ENCODE results near the gene FGFR4. TPM values are rescaled to one million over a fixed set of nuclear protein-coding genes. Genes with fewer than 3 reads are reported as not detected.

Gene FGFR4
- total RNA-seq, 1 donor from 2014 or later: 16.4 TPM

DNA sequence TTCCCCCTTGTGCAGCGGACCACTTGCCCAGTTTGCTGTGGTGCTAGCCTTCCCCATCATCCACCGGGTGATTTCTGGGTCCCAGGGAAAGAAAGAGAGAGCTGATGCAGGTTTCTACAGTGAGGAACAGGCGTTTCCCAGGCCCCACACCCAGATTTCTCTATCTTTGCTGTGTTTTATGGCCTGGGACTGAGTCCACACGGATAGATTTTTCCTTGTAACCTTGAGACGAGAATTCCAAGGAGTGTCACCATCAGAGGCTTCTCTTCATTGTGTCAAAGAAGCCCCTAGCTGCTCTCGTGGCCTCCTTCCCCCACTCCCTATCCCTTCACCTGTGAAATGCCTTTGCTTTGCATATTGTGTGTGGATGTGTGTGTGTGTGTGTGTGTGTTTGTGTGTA is 21.2 kb upstream of the FGFR4 start:
- TF ChIP-seq, protein P1, sequence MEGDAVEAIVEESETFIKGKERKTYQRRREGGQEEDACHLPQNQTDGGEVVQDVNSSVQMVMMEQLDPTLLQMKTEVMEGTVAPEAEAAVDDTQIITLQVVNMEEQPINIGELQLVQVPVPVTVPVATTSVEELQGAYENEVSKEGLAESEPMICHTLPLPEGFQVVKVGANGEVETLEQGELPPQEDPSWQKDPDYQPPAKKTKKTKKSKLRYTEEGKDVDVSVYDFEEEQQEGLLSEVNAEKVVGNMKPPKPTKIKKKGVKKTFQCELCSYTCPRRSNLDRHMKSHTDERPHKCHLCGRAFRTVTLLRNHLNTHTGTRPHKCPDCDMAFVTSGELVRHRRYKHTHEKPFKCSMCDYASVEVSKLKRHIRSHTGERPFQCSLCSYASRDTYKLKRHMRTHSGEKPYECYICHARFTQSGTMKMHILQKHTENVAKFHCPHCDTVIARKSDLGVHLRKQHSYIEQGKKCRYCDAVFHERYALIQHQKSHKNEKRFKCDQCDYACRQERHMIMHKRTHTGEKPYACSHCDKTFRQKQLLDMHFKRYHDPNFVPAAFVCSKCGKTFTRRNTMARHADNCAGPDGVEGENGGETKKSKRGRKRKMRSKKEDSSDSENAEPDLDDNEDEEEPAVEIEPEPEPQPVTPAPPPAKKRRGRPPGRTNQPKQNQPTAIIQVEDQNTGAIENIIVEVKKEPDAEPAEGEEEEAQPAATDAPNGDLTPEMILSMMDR (IDR thresholded peaks at IDR 0.05; ENCODE audit: insufficient read depth, low read length, poor library complexity, severe bottlenecking): no peak
- DNase-seq (ENCODE audit: low read depth): no peak
- no peaks in the 10 kb centered on the region for H3K27me3 ChIP-seq (ENCODE audit: control insufficient read depth, insufficient read depth, low read length)
- H3K36me3 ChIP-seq (ENCODE audit: control insufficient read depth, insufficient read depth, low read length): peaks cover 1% of the 10 kb centered on the region
- no peak overlapping the region for H3K4me3 ChIP-seq (ENCODE audit: low read depth, low read length)

- no peak overlapping the region for H3K4me3 ChIP-seq (ENCODE audit: low read depth, low read length)
- H3K27me3 ChIP-seq (ENCODE audit: control insufficient read depth, insufficient read depth, low read length): no peaks in the 10 kb centered on the region
- DNase-seq (ENCODE audit: low read depth): no peak
- peaks cover 1% of the 10 kb centered on the region for H3K36me3 ChIP-seq (ENCODE audit: control insufficient read depth, insufficient read depth, low read length)
- TF ChIP-seq, protein P1 (IDR thresholded peaks at IDR 0.05; ENCODE audit: insufficient read depth, low read length, poor library complexity, severe bottlenecking): no peak
Measured at GRCh38 chr5:177066224-177066623, 20.5 kb upstream of the FGFR4 start.

- no peak overlapping the region for H3K4me3 ChIP-seq (ENCODE audit: low read depth, low read length)
- H3K36me3 ChIP-seq (ENCODE audit: control insufficient read depth, insufficient read depth, low read length): peaks cover 1% of the 10 kb centered on the region
- DNase-seq (ENCODE audit: low read depth): no peak
- no peaks in the 10 kb centered on the region for H3K27me3 ChIP-seq (ENCODE audit: control insufficient read depth, insufficient read depth, low read length)
- TF ChIP-seq, protein P1 (IDR thresholded peaks at IDR 0.05; ENCODE audit: insufficient read depth, low read length, poor library complexity, severe bottlenecking): no peak
Measured at GRCh38 chr5:177067503-177067902, 19.2 kb upstream of the FGFR4 start.

GRCh38 chr5:177070536-177071191 is 16.1 kb upstream of the FGFR4 start:
- no peak overlapping the region for H3K4me3 ChIP-seq (ENCODE audit: low read depth, low read length)
- no peaks in the 10 kb centered on the region for H3K27me3 ChIP-seq (ENCODE audit: control insufficient read depth, insufficient read depth, low read length)
- TF ChIP-seq, protein P1 (IDR thresholded peaks at IDR 0.05; ENCODE audit: insufficient read depth, low read length, poor library complexity, severe bottlenecking): no peak
- DNase-seq (ENCODE audit: low read depth): no peak
- H3K36me3 ChIP-seq (ENCODE audit: control insufficient read depth, insufficient read depth, low read length): no peaks in the 10 kb centered on the region

DNA sequence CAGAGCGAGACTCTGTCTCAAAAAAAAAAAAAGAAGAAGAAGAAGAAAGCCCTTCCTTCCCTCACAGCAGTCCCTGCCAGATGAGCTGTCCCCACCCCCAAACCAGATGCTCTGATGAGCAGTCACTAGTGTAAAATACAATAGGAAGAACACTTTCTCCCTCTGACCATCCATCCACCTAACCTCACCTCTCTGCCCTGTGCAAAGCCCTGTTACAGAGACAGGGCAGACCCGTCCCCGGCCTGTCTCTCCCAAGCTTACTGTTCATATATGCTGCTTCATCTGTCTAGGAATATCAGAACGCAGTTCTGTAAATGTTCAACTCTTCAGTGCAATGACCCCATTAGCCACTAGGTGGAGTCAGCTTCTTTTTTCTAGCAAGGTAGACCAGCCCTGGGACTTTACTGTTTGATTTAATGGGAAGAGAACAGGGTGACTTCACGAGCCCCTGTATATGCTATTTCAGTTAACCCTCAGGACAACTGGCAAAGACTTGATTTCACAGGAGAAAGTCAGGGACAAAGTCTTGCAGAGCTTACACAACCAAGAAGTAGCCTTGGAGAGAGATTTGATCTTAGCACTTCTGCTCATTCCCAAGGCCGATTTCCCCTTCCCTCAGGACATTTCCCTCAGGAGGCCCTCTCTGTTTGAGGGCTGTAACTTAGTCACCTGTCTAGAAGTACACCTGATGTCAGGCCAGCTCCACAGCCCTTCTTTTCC is 14.9 kb upstream of the FGFR4 start:
- DNase-seq (ENCODE audit: low read depth): peak; percentile 56
- H3K27me3 ChIP-seq (ENCODE audit: control insufficient read depth, insufficient read depth, low read length): no peaks in the 10 kb centered on the region
- H3K36me3 ChIP-seq (ENCODE audit: control insufficient read depth, insufficient read depth, low read length): no peaks in the 10 kb centered on the region
- no peak overlapping the region for H3K4me3 ChIP-seq (ENCODE audit: low read depth, low read length)
- TF ChIP-seq, protein P1 (IDR thresholded peaks at IDR 0.05; ENCODE audit: insufficient read depth, low read length, poor library complexity, severe bottlenecking): peak; percentile 88
